Activated CD4-positive, alpha-beta T cell treated with anti-CD3 and anti-CD28 coated beads, Interleukin-10, Interleukin-2, amounts not matched to agents 100 ng/mL and 50 ng/mL, durations not matched to agents 16 hours and 8 hours (primary cell): Measurements from ENCODE around the gene CCDC148.
"Not testable (repeated sequence)": the region's sequence is repeated elsewhere in the genome, so short reads cannot be mapped to it uniquely, and the experiment has no call there.

Experiments
- DNase-seq: peaks from one replicate; pipeline ENCODE4 v3.0.0-alpha.2; 2020

Gene CCDC148

DNA sequence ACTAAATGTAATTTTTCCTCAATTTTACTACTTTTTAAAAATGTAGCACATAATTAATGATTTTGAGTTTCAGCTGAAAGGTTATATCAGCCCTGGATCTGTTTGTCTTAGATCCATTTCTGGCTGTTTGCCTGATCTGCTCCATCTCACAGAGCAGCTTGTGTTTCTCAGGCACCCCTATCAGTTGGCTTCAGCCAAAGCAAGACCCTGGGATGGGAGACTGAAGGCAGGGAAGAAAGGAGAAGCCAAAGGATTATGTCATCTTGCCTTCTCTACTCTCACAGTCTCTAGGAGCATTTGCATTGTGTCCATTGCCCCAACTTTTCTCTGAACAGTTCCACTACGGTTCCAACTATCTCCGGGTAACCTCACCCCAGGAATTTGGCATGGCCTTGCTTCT is 110.5 kb downstream of the CCDC148 start:
- DNase-seq, result no peak

DNA sequence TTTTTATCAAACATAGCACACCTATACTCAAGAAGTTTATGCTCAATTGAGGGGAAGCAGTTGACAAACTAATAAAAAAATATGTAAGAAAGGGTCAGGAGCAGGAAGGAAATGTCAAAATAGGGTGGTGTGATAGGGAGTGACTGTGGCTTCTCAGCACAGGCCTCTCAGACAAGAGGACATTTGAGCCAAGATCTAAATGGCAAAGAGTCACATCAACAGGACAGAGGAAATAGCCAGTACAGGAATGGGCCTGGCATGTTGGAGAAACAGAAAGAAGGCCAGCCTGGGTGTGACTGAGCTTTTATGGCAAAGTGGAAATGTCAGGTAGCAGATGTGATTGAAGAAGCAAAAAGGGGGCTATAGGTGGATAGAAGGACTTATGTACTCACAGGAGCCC is 117.0 kb downstream of the CCDC148 start:
- no peak for DNase-seq

DNA sequence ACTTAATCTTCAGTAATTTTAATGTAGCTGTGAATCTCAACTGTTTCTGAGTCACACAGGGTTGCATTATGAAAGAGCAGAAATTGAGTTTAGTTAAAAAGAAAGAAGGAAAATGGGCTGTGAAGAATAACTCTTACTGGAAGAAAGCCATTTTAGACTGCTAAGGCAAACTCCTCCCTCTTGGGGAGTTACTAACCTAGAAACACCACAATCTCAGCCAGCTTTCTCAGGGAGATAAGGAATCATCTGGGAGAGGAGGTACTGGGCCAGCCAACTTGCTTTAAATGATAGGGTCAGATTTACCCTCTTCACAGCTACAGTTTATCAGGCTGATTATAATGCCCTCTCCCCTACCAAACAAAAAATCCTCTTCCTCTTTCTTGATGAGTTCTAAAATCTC is 119.5 kb downstream of the CCDC148 start:
- DNase-seq, result no peak

DNA sequence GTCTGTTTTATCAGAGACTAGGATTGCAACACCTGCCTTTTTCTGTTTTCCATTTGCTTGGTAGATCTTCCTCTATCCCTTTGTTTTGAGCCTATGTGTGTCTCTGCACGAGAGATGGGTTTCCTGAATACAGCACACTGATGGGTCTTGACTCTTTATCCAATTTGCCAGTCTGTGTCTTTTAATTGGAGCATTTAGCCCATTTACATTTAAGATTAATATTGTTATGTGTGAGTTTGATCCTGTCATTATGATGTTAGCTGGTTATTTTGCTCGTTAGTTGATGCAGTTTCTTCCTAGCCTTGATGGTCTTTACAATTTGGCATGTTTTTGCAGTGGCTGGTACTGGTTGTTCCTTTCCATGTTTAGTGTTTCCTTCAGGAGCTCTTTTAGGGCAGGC is 124.8 kb downstream of the CCDC148 start:
- DNase-seq, result not testable (repeated sequence)

DNA sequence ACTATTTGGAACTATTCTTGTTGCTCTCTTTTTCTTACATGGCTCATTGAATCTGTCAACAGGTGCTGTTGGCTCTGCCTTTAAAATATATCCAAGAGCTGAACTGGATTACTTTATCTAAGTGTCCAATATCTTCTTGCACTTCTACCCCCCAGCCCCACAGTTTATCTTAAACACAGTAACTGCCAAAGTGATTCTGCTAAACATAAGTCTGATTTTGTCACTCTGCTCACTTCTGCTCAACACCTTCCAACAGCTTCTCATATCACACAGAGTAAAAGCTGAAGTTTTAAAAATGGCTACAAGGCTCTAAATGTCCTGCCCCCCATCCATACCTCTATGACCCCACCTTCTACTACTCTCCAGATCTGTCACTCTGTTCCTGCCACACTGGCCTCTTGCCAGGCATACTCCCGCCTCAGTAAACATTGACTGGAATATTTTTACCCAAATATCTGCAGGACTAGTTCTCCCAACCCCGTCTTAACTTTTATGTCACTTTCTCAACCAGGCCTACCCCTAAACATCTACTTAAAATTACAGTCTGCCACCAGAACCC is 130.7 kb downstream of the CCDC148 start:
- DNase-seq, result no peak

DNA sequence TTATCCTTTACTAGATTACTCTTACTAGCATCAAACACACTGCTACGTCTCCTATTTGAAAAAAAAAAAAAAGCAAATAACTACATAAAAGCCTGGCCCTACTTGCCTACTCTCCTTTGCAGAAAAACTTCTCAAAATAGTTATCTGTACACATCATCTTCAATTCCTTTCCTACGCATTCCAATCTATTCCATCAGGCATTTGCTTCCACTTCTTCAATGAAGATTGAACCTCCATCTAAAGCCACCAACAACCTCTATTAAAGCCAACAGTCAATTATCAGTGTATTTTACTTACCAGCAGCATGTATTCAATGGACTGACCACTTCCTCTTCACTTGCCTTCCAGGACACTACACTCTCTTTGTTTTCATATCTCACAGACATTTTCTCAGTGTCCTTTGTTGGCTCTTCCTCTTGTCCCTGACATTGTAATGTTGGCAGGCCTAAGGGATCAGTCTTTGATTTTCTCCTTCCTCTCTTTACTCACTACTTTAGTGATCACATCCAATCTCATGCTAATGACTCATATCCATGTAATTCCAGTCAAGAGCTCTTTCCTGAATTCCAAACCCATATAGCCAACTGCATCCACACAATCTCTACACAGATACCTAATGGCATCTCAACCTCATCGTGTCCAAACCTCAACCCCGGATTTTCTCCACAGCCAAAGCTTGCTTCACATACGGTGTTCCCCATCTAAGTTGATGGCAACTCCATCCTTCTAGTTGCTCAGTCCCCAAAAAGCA is 131.3 kb downstream of the CCDC148 start:
- DNase-seq, result no peak

DNA sequence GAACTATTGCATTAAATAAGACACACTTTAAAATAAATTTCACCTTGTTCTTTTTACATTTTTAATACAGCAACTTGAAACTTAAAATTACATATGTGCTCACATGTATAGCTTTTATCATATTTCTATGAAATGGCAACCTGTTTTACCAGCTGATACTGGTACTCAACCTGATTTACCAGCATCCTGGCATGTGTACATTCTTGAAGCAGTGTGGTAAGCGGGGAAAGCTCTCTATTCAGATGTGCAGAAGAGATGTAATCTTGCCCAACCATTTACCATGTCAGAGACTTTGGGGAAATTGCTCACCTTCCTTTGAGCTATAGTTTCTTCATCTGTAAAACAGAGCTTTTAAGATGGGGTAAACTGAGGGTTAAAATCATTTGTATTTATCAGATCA is 133.2 kb downstream of the CCDC148 start:
- DNase-seq, result no peak

DNA sequence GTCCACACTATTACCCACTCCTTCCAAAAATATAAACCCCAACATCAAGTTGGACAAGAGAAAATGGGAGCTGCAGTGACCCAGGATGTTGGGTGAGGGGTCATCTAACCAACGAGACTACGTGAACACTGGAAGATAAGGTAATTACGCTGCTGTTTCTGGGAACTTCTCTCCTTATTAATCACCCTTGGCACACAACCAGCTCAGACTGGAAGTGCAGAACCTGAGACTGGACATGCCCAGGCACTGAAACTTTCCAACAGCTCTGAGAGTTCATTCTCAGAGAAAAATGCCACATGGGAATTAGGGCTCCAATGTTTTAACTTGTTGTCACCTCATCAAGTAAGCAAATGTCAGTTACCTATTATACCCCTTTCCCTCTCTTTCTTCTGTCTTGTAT is 135.3 kb downstream of the CCDC148 start:
- no peak for DNase-seq

DNA sequence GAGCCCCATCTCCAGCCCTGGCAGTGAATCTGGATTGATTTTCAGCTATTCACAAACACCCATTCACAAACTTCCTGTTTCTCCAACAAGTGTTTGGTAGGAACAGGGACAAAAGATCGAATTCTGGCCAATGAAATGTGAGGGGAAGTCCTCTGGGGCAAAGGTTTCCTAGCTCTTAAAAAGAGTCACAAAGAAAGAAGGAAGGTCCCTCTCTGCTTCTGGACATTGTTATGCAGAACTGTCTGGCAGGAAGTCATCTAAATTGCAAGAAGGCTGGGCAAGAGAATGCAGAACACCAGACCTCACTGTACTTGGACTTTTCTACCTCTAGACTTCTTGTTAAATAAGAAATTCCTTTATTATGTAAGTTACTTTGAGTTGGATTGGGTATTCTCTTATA is 137.3 kb downstream of the CCDC148 start:
- DNase-seq, result no peak

DNA sequence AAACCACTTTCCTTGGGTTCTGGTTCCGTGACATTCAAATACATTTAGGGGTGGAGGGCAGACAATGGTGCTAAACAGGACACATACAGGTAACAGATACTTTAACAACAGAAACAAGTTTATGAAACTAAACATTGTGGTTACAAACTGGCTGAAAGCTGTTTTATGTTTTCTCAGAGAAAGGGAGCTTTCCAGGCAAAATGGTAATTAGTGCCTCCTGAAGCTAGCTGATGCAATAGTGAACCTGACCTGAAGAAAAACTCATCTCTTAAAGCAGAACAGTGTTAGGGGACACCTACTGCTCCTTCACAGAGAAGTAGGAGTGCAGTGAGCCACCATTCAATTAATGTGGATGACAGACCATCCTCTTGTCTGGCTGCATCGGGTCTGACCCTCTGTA is 138.9 kb downstream of the CCDC148 start:
- no peak for DNase-seq

DNA sequence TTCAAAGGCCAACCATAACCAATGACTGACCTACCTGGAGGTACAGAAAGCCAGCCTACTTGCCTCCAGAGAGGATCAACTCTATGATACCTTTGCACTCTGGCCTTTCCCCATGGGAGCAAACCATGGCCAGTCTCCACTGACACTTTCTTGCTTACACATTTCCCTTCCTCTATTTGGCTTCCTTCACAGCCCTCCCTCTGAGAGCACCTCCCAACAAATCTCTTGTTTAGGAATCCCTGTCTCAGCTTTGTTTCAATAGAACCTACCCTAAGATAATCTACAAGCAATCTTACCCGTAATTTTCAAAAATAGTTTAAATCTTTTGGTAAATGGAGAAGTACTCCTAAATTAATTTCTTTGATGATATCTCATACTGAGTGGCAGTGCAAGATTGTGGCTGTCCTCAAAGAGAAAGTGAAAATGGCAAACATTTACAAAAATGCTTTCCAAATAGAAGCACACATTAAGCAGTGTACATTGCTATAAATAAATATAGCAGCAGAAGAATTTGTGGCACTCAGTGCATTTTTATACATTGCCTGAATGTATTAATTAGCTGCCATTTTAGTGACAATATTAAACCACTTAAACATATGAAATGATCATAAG is 140.6 kb downstream of the CCDC148 start:
- DNase-seq, result no peak

DNA sequence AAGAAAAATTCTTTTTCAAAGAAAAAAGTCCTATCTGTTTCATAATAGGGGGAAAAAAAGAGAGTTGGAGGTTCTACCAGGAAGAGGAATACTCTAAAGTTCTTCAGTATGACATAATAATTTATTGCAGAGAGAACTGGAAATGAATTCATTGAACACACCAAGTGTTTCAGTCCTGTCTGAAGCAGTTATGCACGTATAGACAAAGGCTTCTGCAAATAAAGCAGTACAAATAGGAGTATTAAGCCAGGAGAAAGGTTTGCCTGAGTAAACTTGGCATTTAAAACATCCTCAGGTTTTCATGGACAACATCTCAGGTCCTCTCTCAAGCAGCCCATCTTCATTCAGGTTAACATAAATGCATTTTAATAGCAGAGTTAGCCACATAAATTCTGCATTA is 141.6 kb downstream of the CCDC148 start:
- no peak for DNase-seq

DNA sequence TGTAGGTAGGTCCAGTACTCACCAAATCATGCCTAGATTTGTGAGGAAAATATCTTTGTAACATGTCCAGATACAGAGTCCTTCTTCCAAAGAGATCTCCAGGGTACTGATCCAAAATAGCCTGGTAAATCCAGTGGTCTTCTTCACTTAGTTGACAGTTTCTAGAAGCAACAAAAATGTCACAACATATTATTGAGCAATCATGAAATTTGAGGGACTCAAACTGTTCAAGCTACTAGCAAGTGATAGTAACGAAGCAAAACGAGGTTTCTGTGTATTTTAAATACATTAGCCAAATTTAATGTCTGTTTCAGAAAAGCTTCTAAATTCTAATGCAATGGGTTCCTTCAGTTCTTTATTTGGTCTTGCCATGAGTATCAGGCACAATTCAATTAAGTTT is 142.8 kb downstream of the CCDC148 start:
- no peak for DNase-seq

DNA sequence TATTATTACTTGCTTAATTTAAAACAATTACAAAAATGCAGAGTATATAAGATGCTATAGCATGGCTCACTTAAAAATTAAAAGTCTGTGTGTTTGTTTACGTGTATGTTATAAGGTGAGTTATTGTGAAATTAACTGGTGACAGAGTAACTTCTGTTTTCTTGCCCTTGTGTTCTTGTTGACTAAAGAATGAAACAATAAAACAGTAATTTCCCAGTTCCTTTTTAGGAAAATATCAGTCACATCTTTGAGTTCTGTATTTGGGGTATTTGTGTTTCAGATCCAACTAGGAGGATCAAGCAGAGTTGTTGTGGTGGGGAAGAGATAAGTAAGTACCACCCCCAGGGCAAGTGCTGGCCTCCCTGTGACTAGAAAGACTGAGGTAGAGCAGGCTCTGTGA is 143.6 kb downstream of the CCDC148 start:
- no peak for DNase-seq

DNA sequence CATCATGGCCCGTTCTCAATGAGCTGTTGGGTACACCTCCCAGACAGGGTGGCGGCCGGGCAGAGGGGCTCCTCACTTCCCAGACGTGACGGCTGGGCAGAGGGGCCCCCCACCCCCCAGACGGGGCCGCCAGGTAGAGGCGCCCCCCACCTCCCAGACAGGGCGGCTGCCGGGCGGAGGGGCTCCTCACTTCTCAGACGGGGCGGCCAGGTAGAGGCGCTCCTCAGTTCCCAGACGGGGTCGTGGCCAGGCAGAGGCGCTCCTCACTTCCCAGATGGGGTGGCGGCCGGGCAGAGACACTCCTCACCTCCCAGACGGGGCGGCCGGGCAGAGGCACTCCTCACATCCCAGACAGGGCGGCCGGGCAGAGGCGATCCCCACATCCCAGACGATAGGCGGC is 146.1 kb downstream of the CCDC148 start:
- not testable (repeated sequence) for DNase-seq

DNA sequence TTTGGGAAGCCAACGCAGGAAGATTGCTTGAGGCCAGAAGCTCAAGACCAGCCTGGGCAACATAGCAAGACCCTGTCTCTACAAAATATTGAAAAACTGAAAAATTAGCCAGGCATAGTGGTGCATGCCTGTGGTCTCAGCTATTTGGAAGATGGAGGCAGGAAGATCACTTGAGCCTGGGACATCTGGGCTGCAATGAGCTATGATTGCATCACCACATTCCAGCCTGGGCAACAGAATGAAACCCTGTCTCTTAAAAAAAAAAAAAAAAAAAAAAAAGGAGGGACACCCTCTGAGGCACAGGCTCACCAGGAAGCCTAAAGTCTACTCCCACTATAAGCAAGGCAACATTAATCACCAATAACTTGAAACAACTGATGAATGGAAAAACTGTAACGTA is 151.1 kb downstream of the CCDC148 start:
- no peak for DNase-seq

DNA sequence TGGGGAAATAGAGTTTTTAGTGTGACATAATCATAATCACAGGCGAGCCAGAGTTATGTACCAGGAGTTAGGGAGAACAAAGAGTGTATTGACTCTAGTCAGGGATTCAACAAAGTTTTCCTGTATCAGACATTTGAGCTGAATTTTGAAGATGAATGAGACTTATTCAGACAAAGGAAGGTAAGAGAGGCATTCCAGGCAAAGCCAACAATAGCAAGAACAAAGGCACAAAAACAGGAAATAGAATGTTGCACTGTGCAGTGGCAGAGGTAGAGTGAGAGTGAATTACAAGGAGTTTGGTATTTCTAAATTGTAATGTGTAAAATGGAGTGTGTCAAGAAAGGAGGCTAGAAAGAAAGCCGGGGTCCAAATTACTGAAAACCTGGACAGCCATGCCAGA is 156.2 kb downstream of the CCDC148 start:
- DNase-seq, result no peak

DNA sequence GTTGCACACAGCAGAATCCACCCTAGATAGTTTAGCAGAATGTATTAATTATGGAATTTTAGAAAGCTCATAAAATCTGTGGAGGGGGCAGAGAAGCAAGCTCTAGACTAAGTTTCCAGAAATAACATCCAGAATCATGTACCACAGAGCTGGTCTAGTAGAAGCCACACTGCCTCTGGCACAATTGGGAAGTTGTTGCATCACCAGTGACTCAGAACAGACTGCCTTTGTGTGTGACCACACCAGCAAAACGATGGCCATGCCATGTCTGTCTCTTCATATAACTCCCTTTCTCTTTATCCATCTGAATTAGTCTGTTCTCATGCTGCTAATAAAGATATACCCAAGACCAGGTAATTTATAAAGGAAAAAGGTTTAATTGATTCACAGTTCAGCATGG is 158.9 kb downstream of the CCDC148 start:
- no peak for DNase-seq

DNA sequence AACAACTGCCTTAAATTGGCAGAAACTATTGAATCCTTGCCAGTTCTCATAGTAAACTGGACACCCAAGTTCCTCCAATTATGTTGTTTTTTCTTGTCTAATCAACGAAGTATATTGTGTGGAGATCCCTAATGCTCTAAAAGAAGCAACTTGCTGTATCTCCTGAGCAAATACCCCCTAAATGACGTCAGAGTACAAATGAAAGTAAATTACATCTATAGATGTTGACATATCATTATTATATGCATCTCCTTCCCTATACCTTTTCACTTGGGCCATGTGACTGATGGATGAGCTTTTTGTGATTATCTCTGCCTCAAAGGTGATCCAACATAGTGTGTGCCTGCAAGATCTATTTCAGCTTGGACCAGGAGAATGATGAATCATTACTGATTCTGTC is 159.4 kb downstream of the CCDC148 start:
- DNase-seq, result no peak

DNA sequence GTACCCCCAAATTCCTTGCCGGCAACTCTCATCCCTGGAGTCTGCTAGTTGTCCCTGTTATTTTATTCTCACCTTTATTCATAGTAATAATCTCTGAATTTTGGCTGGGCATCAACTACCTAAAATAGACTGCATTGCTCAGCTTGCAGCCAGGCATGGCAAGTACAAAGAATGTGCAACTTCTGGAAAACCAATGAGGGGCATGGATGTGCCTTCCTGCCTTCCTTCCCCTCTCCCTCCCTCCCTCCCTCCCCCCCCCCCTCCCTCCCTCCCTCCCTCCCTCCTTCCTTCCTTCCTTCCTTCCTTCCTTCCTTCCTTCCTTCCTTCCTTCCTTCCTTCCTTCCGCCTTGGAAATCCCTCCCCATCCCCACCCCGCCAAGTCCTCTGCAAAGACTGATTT is 162.8 kb downstream of the CCDC148 start:
- DNase-seq, result no peak

DNA sequence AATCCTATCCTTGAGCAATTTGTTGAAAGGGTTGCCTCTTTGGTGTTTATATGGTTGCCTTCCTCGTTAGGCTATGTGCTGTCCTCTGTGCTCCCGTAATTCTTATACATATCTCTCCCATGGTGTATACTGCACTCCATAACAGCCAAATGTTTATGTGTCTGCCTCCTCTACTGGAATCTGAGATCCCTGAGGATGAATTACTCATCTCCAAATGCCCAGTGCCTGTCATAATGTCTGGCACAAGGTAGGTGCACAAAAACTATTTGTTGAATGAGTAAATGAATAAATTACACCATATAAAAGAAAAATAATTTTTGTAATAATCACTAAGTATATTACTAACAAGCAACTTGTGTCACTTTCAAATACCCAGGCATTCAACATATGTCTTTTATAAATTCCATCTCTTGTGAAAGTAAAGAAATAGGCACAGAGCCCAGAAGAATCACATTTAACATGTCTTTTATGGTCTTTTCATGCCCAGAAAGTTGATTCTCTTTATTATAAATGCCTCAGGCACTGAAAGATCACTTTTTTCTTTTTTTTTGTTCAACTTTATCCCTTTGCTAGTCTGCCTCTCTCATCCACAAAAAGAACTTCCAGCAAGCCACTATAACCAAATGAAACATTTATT is 164.9 kb downstream of the CCDC148 start:
- DNase-seq, result no peak

DNA sequence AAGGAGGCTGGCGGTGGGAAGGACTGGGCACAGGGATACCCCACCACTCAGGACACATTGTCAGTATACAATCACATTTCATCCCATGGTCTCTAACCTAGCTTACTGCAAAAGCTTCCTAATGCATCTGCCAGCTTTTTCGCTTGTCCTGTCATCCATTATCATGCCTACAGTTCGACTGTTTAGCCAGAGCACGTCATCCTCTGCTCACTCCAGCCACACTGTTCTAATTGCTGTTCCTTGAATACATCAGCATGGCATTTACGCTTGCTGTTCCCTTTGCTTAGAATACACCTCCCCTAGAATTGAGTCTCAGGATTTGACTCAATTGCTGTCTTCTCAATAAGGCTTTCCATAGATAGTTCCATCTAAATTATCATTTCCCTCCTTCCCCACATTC is 166.3 kb downstream of the CCDC148 start:
- DNase-seq, result no peak

DNA sequence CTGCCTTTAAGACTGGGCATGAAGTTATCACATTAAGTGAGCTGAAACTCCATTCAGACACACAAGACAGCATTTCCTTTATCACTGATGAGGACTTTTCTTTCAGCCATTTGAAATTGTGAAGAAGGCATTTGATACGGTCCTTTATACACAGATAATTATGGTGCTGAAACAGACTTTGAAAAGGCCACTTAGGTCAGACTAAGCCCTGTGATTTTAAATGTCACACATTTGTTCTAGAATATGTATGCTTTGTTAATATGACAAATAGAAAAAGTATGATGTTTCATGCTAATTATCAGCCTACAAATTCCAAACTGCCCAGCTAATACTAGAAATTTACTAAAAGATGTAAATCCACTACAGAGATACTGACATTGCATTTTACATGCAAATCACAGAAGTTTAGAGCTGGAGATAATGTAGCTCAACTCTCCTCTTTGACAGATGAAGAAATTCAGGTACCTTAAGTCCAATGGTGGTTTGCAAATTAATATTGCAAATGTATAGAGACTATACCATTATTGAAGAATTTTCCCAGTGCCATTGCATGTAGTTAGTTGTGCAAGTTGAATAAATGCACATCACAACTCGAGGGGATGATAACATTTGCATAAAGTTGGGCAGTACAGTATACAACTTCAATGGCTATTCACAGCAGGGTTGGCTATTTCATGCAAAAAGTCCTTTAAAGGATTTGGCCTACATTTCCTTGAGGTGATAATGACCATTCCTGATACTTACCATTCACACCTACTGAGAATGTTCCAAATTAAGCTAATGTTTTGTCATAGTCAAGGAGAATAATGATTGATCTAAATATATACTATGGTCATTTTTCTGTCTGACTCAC is 179.7 kb downstream of the CCDC148 start:
- no peak for DNase-seq
